ENCODE data around the gene DHX38. TPM values are rescaled to one million over a fixed set of nuclear protein-coding genes. Genes with fewer than 3 reads are reported as not detected.

DHX38 gene
- total RNA-seq, 1 donor from 2014 or later = 98.1 TPM

DNA sequence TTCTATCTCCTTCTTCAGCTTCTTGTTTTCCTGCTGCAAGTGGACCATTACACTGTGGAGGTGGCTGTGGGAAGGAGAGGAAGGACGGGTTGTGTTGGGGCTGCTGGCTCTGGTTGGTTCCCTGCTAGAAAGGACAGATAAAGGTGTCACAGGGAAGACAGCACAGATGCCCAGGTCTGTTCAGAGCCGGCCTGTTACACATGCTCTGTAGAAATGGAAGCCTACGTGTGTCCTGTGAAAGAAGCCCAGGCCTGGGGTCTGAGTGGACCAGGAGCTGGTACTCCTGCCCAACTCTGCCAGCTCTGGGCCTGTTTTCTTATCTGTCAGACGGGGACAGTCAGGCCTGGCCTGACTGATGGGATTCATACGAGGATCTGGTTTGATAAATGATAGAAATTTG lies 26.4 kb downstream of the DHX38 start:
- Mint-ChIP-seq H3K4me1 (no peaks in the 10 kb centered on the region), H3K9me3 (no peaks in the 10 kb centered on the region), H3K36me3 (ENCODE audit: low read depth) (no peaks in the 10 kb centered on the region), H3K27ac (no peak overlapping the region), H3K27me3 (no peaks in the 10 kb centered on the region), H3K4me3 (no peak overlapping the region)
- DNase-seq = no peak
- intact Hi-C loops (cut with micrococcal nuclease) = no loop called here

DNA sequence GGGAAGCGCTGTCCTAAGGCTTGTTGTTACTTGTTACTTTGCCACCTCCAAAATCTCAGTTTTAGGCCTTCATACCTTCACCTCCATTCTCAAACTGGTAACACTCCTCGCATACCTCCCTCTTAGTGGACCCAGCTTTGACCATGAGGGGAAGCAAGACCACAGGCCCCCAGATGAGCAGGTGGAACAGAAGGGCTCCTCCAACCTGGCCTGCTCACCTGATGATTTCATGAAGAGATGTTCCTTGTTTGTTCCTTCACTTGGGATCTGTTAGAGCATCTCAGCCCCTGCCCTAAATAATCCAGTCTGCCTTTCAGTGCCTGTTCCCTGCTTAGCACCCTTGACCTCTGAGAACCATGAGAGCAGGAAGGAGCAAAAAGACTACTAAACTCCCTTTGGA lies 28.7 kb downstream of the DHX38 start:
- intact Hi-C loops (cut with micrococcal nuclease) = no loop called here
- Mint-ChIP-seq H3K9me3 (no peaks in the 10 kb centered on the region), H3K36me3 (ENCODE audit: low read depth) (no peaks in the 10 kb centered on the region), H3K4me3 (no peak overlapping the region), H3K4me1 (no peaks in the 10 kb centered on the region), H3K27ac (no peak overlapping the region), H3K27me3 (no peaks in the 10 kb centered on the region)
- no peak for DNase-seq

DNA sequence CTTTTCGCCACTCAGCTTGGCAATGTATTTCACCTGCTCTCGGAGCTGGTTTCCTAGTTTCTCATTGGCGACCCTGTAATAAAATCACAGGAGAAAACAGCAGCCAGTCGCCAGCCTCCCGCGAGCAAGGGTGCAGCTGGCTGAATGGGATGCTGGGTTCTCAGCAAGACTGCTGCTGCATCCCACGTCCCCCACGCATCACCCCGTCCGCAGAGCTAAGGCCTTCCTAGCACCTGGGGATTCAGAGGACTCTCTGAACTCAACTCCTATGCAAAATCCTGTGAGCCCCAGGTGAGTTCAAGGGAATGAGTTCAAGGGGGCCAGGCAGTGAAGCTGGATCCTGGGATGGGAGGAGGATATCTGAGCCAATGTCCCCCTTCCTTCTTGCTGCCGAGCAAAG lies 29.3 kb downstream of the DHX38 start:
- H3K9me3 Mint-ChIP-seq = no peaks in the 10 kb centered on the region
- H3K27ac Mint-ChIP-seq = no peak overlapping the region
- H3K4me1 Mint-ChIP-seq = no peaks in the 10 kb centered on the region
- no peak for DNase-seq
- no peak overlapping the region for H3K4me3 Mint-ChIP-seq
- no peaks in the 10 kb centered on the region for H3K36me3 Mint-ChIP-seq (ENCODE audit: low read depth)
- intact Hi-C loops (cut with micrococcal nuclease) = no loop called here
- peaks cover 2% of the 10 kb centered on the region for H3K27me3 Mint-ChIP-seq

DNA sequence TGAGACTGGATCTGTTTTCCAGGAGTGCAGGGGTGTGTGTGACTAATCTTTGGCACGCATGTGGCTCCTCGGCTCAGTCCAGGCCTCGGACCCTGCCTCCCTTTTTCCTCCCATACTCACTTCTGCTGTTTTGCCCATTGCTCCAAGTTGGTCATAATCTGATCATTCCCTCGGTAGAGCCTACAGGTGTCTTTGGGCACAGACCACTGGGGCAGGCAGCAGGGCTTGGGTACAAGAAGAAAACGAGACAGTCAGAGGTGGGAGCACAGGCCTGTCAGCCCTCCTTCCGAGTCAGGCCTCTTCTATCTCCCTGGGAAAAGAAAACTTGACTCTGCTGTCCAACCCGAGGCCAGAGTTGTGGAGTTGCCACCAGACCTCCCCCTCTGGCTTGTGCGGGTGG lies 29.8 kb downstream of the DHX38 start:
- Mint-ChIP-seq H3K4me1 (no peaks in the 10 kb centered on the region), H3K27ac (no peak overlapping the region), H3K9me3 (no peaks in the 10 kb centered on the region), H3K27me3 (peaks cover 2% of the 10 kb centered on the region), H3K4me3 (no peak overlapping the region), H3K36me3 (ENCODE audit: low read depth) (no peaks in the 10 kb centered on the region)
- intact Hi-C loops (cut with micrococcal nuclease) = no loop called here
- no peak for DNase-seq

DNA sequence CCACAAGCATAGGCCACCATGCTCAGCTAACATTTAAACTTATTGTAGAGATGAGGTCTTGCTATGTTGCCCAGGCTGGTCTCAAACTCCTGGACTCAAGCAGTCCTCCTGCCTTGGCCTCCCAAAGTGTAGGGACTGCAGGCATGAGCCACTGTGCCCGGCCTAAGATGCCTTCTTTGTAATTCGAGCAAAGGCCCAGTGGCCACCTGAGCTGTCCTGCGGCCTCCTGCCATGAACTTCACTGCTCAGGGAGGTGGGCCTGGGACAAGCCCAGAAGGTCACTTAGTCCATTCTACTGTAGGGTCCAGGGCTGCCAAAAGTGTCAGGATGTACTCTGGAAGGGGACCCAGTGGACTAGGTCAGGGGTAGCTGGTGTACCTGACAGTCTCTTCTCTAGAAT lies 30.5 kb downstream of the DHX38 start:
- Mint-ChIP-seq H3K9me3 (no peaks in the 10 kb centered on the region), H3K27me3 (peaks cover 6% of the 10 kb centered on the region), H3K4me1 (no peaks in the 10 kb centered on the region), H3K36me3 (ENCODE audit: low read depth) (no peaks in the 10 kb centered on the region), H3K27ac (no peak overlapping the region), H3K4me3 (no peak overlapping the region)
- DNase-seq = no peak
- intact Hi-C loops (cut with micrococcal nuclease) = no loop called here

DNA sequence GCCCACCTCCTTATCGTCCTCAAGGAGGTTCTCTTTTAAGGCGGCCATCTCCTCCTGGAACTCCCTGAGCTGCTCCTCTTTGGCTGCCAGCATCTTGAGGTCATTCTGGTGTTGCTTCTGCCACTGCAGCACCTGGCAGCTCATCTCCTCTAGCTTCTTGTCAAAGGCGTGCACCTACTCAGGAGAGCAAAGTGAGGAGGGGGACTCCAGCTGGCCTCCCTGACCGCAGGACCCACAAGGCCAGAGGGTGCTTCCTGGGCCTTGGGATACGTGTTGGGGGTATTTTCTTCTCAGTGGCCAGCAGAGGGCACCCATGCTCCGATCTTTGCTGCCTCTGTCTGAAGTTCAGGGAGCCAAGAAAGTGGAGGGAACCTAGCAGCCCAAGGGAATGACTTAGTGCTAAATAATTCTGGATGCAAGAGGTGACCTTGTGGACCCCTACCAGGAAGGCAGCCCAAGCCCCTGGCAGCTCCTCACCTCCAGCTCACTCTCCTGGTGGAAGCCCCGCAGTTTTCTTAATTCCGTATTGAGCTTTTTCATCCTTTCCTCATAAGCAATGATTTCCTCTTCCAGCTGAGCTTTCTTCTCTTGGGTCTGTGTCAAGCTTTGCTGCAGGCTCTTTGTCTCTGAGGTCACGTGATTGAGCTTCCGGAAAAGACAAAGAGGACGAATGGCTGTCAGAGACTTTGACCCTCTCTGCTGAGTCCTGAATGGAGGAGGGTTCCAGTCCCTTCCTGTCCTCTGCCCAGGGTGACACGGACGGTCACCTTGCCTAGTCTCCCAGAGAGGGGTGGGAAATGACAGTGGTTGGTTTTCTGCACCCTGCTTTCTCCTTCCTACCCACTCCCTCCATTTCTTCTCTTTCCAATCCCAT lies 31.4 kb downstream of the DHX38 start:
- no peaks in the 10 kb centered on the region for H3K36me3 Mint-ChIP-seq (ENCODE audit: low read depth)
- DNase-seq = peak; percentile 86
- no peak overlapping the region for H3K27ac Mint-ChIP-seq
- H3K9me3 Mint-ChIP-seq = no peaks in the 10 kb centered on the region
- no peak overlapping the region for H3K4me3 Mint-ChIP-seq
- H3K27me3 Mint-ChIP-seq = peaks cover 6% of the 10 kb centered on the region
- no peaks in the 10 kb centered on the region for H3K4me1 Mint-ChIP-seq
- intact Hi-C loops (cut with micrococcal nuclease) = loop anchor here (5.0 kb wide), 1 partner anchor 1832 kb away; no protein-coding TSS in a partner anchor

DNA sequence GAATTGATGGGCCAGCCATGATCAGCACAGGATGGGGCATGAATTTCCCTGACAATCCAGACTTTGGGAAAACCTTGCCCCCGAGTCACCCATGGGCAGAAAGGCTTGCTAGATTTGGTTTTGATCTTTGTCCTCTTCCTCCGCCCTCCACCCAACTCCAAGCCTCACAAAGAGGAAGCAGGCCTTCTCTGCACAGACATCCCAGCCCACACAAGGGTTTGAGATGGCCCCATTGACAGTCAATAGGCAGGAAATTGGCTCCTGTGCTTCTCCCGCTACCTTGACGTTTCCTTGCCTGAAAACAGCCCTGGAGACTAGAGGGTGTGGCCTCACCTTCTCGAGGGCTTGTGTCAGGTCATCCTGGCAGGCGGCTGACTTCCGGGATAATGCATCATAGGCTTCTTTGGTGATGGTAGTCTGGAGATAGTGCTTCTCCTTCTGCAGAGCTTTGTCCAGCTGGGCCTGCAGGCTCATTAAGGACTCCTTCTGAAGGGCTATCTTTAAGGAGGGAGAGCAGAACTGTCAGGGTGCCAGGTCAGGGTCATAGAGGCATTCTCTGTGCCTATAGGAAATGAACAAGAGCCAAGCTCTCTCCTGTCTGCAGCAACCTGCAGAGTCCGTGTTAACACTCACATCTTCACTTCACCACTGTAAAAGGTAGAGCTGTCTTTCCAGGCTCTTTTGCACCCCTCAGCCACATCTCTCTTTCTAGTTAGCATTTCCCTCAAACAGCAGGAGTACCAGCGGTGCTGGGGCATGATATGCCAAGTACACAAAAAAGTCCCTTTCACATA lies 32.2 kb downstream of the DHX38 start:
- Mint-ChIP-seq H3K27me3 (peaks cover 6% of the 10 kb centered on the region), H3K9me3 (no peaks in the 10 kb centered on the region), H3K36me3 (ENCODE audit: low read depth) (no peaks in the 10 kb centered on the region), H3K4me1 (no peaks in the 10 kb centered on the region), H3K27ac (no peak overlapping the region), H3K4me3 (no peak overlapping the region)
- no peak for DNase-seq
- intact Hi-C loops (cut with micrococcal nuclease) = loop anchor here (5.0 kb wide), 1 partner anchor 1831 kb away; no protein-coding TSS in a partner anchor

DNA sequence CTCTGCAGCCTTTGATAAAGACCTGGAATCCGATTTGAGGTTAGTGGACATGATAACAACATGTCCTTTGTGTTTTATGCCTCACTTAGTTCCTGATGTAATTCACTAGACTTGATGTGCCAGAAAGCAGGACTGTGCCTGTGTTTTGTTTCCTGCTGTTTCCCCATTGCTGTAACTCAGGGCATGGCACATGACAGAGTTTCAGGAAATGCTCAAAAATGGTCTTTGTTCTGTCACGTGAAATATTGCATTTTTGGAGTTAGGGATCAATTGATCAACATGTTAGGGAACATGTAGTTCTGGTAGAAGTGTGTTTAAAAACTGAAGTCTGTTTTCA lies 32.8 kb downstream of the DHX38 start:
- no peak overlapping the region for H3K4me3 Mint-ChIP-seq

DNA sequence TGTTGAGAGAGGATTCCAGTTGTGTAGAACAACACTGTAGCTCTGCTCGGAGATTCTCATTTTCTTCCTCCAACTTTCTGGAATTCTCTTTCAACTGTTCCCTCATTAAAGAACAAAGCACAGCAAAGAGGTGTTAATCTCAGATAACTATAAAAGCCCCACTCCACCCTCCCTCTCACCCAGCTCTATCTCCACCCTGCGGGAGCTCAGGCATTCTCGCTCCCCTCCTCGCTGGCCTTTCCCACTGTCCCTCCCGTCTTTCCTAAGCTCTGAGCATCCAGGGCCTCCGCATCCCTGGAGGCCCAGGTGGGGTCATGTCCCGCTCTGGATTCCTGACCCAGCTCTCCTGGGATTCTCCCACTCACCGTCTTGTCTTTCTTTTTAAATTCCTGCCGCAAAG lies 35.1 kb downstream of the DHX38 start:
- H3K27ac Mint-ChIP-seq = no peak overlapping the region
- H3K4me3 Mint-ChIP-seq = no peak overlapping the region
- intact Hi-C loops (cut with micrococcal nuclease) = loop anchor here (5.0 kb wide), 1 partner anchor 1829 kb away; no protein-coding TSS in a partner anchor
- no peaks in the 10 kb centered on the region for H3K36me3 Mint-ChIP-seq (ENCODE audit: low read depth)
- no peaks in the 10 kb centered on the region for H3K9me3 Mint-ChIP-seq
- H3K4me1 Mint-ChIP-seq = no peaks in the 10 kb centered on the region
- H3K27me3 Mint-ChIP-seq = peaks cover 6% of the 10 kb centered on the region
- DNase-seq = no peak

More for the DNA sequence above, 32.8 kb downstream of the DHX38 start:
- no peak overlapping the region for H3K27ac Mint-ChIP-seq
- intact Hi-C loops (cut with micrococcal nuclease) = loop anchor here (5.0 kb wide), 1 partner anchor 1831 kb away; no protein-coding TSS in a partner anchor
- no peaks in the 10 kb centered on the region for H3K9me3 Mint-ChIP-seq
- H3K27me3 Mint-ChIP-seq = peaks cover 6% of the 10 kb centered on the region
- no peaks in the 10 kb centered on the region for H3K36me3 Mint-ChIP-seq (ENCODE audit: low read depth)
- no peak for DNase-seq
- H3K4me1 Mint-ChIP-seq = no peaks in the 10 kb centered on the region

DNA sequence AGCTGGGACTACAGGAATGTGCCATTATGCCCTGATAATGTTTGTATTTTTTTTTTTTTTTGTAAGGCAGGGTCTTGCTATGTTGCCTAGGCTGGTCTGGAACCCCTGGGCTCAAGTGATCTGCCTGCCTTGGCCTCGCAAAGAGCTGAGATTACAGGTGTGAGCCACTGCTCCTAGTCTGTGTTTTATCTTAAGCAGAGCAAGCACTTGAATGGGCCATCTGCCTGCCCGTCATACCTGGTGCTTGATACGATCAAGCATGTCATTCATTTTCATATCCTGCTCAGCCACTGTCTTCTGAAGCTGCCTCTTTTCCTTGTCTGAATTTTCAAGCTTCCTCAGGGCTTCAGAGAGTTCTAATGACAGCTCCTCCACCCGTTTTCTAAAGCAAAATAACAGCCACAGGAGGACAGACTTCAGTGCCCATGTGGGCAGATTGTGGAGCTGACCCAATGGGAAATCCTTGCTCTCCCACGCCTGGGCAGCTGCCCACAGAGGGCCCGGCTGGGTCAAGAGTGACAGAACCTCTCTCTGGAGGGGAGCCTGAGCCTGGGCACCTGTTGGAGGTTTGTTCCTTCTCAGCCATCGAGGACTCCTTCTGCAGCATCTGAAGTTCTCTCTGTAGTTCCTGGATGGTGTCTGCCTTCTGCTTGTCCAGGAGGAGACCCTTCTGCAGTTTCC lies 36.5 kb downstream of the DHX38 start:
- Mint-ChIP-seq H3K4me3 (no peak overlapping the region), H3K27me3 (peaks cover 6% of the 10 kb centered on the region), H3K9me3 (no peaks in the 10 kb centered on the region), H3K4me1 (no peaks in the 10 kb centered on the region), H3K36me3 (ENCODE audit: low read depth) (no peaks in the 10 kb centered on the region), H3K27ac (no peak overlapping the region)
- intact Hi-C loops (cut with micrococcal nuclease) = loop anchor here (5.0 kb wide), 1 partner anchor 1827 kb away; no protein-coding TSS in a partner anchor
- DNase-seq = no peak

DNA sequence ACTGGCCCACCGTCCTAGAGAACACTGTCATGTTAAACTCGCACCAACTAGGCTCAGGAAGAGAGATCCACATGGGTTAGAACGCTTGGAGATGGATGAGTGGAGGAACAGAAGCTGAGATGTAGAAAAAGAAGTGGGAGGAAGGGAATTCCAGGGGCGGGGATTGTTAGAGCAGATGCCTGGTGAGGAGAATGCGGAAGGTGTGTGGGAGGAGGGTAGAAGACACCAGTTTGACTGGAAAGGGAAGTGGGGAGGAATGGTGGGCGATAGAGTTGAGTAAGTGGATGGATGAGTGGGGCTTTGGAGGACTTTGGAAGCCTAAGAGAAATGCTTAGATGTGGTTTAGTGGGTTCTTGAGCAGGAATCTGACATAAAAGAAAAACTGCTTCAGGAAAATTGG lies 37.4 kb downstream of the DHX38 start:
- Mint-ChIP-seq H3K9me3 (no peaks in the 10 kb centered on the region), H3K36me3 (ENCODE audit: low read depth) (no peaks in the 10 kb centered on the region), H3K27me3 (peaks cover 6% of the 10 kb centered on the region), H3K27ac (no peak overlapping the region), H3K4me1 (no peaks in the 10 kb centered on the region), H3K4me3 (no peak overlapping the region)
- no peak for DNase-seq
- intact Hi-C loops (cut with micrococcal nuclease) = no loop called here

DNA sequence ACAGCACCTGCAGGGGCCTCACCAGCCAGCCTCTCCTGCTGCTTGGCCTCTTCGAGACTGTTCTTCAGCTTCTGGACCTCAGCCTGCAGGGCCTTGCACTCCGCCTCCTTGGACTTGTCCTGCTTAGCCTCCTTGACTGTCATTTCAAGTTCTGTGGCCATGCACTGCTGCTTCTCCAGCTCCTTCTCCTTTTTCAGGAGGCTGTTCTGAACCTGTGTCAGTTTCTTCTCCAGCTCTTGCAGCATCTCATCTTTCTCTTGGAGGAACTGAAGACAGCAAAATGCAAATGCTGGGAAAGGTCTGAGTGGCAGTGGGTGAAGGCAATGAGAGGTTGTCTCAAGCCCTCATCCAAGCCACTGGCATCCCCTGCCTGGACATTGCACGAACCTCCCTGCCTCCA lies 39.1 kb downstream of the DHX38 start:
- H3K36me3 Mint-ChIP-seq (ENCODE audit: low read depth) = no peaks in the 10 kb centered on the region
- no peaks in the 10 kb centered on the region for H3K9me3 Mint-ChIP-seq
- H3K27ac Mint-ChIP-seq = no peak overlapping the region
- H3K27me3 Mint-ChIP-seq = peaks cover 6% of the 10 kb centered on the region
- no peaks in the 10 kb centered on the region for H3K4me1 Mint-ChIP-seq
- no peak overlapping the region for H3K4me3 Mint-ChIP-seq
- DNase-seq = no peak
- intact Hi-C loops (cut with micrococcal nuclease) = no loop called here

DNA sequence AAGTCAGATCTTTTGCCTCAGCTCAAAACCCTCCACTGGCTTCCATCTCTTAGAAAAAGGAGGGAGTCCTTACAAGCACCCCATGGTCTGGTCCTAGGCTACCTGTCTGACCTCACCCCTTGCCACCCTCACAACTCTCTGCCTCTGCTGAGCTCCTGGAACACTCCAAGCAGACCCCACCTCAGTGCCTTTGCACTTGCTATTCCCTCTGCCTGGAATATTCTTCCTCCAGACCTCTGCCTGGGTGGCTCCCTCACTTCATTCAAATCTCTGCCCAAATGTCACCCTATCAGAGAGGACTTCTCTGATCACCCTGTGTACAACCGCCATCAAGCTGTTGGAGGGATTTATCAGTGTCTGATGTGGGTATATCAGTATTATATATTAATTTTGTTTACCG lies 40.9 kb downstream of the DHX38 start:
- no peak overlapping the region for H3K27ac Mint-ChIP-seq
- no peaks in the 10 kb centered on the region for H3K36me3 Mint-ChIP-seq (ENCODE audit: low read depth)
- no peak overlapping the region for H3K4me3 Mint-ChIP-seq
- DNase-seq = no peak
- H3K4me1 Mint-ChIP-seq = no peaks in the 10 kb centered on the region
- no peaks in the 10 kb centered on the region for H3K9me3 Mint-ChIP-seq
- H3K27me3 Mint-ChIP-seq = no peaks in the 10 kb centered on the region
- intact Hi-C loops (cut with micrococcal nuclease) = no loop called here
